GM06990 (cell line): ENCODE data around the gene OCA2.

Experiments
- DNase-seq: peaks from one replicate; pipeline ENCODE4 v3.0.0-alpha.2; 2011; ENCODE audit not compliant: insufficient read length; ENCODE audit errors: extremely low read depth
- H3K27me3 ChIP-seq: replicated peaks from 2 replicates; pipeline ENCODE4 v1.6.0; 2011; ENCODE audit warnings: low read length; ENCODE audit not compliant: control insufficient read depth, insufficient read depth
- H3K36me3 ChIP-seq: 2 replicates; pipeline ENCODE4 v1.5.1; 2011; ENCODE audit warnings: low read length; ENCODE audit not compliant: control insufficient read depth, insufficient read depth
- H3K4me3 ChIP-seq: replicated peaks from 2 replicates; pipeline ENCODE4 v1.5.1; 2011; ENCODE audit warnings: low read depth, mild to moderate bottlenecking, control low read depth, low read length
- TF ChIP-seq, protein P1 (sequence below): IDR thresholded peaks from 2 replicates; pipeline ENCODE4 v1.5.1; 2011; ENCODE audit warnings: low read length, control low read depth, mild to moderate bottlenecking, inconsistent platforms; ENCODE audit not compliant: insufficient read depth, poor library complexity, severe bottlenecking

OCA2 gene

DNA sequence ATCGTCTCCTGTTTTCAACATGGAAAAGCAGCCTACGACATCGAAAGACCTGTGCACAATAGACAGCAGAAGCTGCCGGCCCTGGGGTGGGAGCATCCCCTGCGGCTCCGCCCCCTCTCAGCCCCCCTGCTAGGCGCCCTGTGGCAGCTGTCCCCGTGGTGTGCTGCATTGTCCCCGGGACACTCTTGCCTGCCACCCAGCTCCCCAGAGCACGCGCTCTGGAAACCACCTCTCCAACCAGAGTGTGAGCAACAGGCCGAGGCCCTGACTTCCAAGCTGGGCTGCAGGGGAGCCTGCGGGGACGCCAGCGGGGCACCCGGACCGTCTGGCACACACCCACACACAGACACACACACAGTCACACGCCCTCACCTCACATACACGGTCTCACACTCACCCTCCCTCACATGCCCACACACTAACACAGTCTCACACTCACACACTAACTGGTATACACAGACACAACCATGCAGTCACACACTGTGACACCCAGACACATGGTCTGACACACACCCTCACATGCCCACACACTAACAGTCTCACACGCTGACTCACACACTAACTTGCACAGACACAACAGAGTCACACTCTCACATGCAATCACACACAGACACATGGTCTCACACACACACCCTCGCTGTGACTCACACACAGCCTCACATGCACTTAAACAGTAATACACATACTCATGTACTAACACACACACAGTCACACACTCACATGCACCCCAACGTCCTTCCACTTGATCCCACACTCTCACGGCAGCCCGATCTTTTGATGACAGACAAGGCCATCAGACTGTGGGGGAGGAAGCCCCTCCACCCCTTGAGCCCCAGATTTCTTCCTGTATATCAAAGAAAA lies 94.7 kb downstream of the OCA2 start:
- Histone ChIP-seq H3K4me3 (no peak overlapping the region), H3K36me3 (no peaks in the 10 kb centered on the region), H3K27me3 (no peaks in the 10 kb centered on the region)
- TF ChIP-seq, protein P1, sequence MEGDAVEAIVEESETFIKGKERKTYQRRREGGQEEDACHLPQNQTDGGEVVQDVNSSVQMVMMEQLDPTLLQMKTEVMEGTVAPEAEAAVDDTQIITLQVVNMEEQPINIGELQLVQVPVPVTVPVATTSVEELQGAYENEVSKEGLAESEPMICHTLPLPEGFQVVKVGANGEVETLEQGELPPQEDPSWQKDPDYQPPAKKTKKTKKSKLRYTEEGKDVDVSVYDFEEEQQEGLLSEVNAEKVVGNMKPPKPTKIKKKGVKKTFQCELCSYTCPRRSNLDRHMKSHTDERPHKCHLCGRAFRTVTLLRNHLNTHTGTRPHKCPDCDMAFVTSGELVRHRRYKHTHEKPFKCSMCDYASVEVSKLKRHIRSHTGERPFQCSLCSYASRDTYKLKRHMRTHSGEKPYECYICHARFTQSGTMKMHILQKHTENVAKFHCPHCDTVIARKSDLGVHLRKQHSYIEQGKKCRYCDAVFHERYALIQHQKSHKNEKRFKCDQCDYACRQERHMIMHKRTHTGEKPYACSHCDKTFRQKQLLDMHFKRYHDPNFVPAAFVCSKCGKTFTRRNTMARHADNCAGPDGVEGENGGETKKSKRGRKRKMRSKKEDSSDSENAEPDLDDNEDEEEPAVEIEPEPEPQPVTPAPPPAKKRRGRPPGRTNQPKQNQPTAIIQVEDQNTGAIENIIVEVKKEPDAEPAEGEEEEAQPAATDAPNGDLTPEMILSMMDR = no peak
- no peak for DNase-seq

DNA sequence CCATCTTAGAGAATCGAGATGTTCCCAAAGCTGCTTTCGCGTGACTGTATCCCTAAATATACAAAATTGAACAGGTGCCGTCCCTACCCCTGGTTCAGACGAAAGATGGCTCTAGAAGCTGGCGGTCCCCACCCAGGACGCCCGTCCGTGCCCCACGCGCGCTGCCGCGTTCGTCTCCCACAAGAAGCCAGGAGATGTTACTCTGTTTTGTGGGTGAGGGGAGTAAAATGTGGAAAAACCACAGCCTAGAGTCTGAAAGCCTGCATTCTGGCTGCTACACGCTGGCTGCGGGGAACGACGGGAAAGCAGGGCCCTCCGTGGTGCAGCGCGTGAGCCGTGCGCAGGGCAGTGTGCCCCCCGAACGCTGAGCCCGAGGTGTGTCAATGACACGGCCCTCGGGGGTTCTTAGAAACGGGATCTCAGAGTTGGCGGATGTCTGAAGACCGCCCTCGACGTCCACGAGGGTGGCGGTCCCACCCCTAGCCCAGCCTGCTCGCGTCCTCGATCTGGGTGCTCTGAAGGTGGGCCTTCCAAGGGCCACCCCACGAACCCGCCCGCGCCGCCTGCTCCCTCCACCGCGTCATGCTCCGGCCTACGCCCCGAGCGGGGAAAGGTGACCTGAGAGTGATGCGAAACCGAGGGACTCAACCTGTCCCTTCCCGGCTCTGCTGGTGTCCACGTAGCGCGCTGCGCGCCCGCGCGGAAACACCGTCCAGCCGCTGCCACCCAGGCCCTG lies 95.6 kb downstream of the OCA2 start:
- no peak for DNase-seq
- no peak overlapping the region for H3K4me3 ChIP-seq
- H3K36me3 ChIP-seq = no peaks in the 10 kb centered on the region

DNA sequence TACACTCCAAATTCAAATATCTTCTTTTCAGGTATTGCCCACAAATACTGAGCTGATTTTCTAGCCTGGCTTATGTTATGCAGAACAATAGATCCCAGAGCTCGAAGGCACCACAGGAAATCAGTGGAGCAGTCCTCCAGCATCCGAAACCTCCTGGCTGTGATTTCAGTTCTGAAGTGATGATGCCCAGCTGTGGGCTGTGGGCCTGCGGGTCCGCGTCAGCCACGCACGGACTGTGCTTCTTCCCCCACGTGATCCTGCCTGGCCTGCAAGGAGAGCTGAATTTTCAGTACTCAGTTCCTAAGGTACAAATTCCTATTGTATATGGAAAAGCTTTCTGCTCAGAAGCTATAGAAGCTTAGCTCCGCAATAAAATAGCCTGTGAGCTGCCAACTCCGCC lies 96.2 kb downstream of the OCA2 start:
- TF ChIP-seq, protein P1 = no peak
- Histone ChIP-seq H3K27me3 (no peaks in the 10 kb centered on the region), H3K36me3 (no peaks in the 10 kb centered on the region), H3K4me3 (no peak overlapping the region)
- no peak for DNase-seq

More for the DNA sequence above, 95.6 kb downstream of the OCA2 start:
- H3K27me3 ChIP-seq = no peaks in the 10 kb centered on the region
- TF ChIP-seq, protein P1 = no peak

DNA sequence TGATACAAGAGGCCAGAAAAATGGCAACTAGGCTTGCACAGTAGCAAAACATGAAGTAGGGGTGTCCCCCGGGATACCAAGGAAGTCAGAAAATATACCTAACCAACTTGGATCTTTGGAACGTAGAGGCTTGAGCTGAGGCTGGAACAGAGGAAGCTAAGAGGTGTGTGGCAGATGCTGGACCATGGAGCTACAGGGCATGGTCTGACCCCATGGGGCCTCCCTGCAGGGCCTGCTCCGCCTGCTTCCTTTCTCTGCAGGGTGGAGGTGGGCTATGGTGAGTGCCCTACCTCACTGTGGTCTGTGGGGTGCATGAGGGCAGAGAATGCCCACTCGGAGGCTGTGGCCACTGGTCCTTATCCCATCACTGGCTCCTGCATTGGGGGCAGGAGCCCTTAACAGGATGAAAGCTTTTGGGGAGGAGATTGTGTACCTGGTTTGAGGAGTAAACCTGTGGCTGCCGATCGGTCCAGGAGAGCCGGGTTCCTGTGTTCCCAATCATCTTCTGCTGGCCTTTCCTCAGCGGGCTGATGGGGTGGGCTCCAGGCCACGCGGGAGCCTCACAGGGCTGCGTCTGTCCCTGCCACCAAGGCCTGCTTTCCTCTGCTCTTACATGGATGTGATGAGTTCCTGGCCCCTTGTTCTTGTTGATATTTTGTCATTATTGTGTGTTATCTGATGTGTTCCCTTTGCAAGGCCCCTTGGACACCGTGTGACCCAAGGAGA lies 96.8 kb downstream of the OCA2 start:
- Histone ChIP-seq H3K36me3 (no peaks in the 10 kb centered on the region), H3K27me3 (no peaks in the 10 kb centered on the region), H3K4me3 (no peak overlapping the region)
- TF ChIP-seq, protein P1 = no peak
- no peak for DNase-seq

DNA sequence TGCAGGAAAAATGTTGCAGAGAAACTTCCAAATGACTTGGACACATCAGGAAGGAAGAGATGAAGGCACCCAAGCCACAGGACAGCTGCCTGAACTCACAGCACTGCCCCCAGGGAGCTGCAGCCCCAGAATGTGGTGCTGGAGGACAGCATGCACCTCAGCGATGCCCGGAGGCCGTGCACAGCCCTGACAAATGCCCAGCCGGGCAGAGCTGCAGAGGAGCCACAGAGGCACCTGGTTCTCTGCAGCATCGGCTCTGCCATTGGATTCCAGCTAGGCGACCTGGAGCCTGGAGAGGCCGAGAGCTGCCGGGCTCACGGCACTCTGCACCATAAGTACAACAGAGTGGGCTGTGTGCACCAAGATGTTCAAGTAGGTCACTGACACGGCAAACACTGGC lies 97.5 kb downstream of the OCA2 start:
- Histone ChIP-seq H3K36me3 (no peaks in the 10 kb centered on the region), H3K27me3 (no peaks in the 10 kb centered on the region), H3K4me3 (no peak overlapping the region)
- no peak for DNase-seq
- TF ChIP-seq, protein P1 = no peak
